GM12875 (cell line): ENCODE measurements around the gene ERGIC1.

Source experiments
- H3K4me3 ChIP-seq: one replicate; pipeline ENCODE4 v1.5.1; 2011; ENCODE audit warnings: low read depth, low read length, control low read depth
- TF ChIP-seq, protein P1 (sequence below): IDR thresholded peaks from 2 replicates; pipeline ENCODE4 v1.5.1; 2011; ENCODE audit warnings: low read depth, mild to moderate bottlenecking, control low read depth, inconsistent platforms, low read length, moderate library complexity, borderline replicate concordance; ENCODE audit not compliant: insufficient read depth

ERGIC1 gene

DNA sequence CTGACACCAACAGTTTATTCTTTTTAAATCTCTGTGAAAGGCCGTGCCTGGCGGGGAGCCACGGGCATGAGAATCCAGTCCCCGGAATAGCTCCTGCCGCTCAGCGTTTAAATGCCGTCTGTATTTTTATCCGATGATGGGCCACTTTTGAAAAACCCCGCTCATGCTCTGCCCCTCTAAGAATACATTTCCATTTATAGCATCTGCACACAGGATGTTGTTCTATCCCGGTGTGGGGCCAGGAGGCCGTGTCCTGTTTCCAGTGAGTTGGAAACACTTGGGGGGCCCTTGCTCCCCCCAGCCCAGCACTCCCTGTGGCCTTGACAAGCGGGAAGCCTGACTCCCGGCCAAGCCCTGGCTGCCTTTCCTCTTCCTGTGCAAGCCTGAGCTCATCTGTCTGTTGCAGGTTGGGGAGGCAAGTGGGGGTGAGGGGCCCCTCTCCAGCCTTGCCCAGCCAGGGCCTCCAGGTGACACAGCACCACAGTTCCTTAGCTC lies 39.0 kb downstream of the ERGIC1 start:
- H3K4me3 ChIP-seq: no peak overlapping the region
- TF ChIP-seq, protein P1, sequence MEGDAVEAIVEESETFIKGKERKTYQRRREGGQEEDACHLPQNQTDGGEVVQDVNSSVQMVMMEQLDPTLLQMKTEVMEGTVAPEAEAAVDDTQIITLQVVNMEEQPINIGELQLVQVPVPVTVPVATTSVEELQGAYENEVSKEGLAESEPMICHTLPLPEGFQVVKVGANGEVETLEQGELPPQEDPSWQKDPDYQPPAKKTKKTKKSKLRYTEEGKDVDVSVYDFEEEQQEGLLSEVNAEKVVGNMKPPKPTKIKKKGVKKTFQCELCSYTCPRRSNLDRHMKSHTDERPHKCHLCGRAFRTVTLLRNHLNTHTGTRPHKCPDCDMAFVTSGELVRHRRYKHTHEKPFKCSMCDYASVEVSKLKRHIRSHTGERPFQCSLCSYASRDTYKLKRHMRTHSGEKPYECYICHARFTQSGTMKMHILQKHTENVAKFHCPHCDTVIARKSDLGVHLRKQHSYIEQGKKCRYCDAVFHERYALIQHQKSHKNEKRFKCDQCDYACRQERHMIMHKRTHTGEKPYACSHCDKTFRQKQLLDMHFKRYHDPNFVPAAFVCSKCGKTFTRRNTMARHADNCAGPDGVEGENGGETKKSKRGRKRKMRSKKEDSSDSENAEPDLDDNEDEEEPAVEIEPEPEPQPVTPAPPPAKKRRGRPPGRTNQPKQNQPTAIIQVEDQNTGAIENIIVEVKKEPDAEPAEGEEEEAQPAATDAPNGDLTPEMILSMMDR: no peak

DNA sequence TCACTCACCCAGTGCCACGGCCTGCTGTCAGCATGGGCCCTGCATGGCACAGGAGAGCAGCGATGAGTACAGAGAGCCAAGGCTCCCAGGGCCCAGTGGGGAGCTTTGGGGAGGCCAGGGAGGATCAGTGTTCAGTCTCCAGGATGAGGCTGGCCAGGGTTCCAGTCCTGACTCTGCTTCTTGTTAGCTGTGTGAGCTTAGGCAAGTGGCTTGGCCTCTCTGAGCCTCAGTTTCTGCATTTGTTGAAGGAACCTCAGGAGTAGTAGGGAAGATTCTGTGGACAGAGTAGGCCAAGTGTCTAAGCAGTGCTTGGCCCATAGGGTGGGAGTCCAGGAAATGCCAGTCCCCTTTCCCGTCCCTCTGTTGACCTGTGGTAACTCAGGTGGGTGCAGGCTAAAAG lies 39.5 kb downstream of the ERGIC1 start:
- TF ChIP-seq, protein P1: no peak
- no peak overlapping the region for H3K4me3 ChIP-seq

DNA sequence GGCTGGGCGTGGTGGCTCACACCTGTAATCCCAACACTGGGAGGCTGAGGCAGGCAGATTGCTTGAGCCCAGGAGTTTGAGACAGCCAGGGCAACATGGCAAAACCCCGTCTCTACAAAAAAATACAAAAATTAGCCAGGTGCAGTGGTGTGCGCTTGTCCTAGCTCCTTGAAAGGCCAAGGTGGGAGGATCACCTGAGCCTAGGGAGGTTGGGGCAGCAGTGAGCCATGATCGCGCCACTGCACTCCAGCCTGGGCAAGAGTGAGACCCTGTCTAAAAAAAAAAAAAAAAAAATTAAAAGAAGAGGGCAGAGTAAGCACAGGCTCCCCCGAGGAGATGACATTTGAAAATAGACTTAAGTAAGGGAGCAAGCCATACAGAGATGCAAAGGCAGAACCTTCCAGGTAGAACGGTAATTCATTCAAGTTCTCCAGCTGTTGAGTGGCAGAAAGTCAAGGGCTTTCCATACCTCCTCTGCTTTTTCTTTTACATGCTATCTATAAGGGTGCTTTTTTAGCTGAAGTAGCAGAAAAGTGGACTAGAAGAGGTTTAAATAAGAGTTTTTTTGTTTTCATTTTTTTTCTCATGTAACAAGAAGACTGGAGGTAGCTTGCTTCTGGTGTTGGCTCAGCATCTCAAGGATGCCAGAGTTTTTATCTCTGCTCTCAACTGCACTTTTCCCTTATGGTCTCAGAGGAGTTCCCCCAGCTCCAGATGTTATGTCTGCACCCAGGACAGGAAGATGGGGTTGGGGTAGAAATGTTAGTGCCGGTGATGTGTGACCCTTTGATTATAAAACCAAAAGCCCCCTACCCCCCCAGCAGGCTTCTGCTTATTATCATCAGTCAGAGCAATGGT lies 40.8 kb downstream of the ERGIC1 start:
- H3K4me3 ChIP-seq: no peak overlapping the region
- TF ChIP-seq, protein P1: no peak

DNA sequence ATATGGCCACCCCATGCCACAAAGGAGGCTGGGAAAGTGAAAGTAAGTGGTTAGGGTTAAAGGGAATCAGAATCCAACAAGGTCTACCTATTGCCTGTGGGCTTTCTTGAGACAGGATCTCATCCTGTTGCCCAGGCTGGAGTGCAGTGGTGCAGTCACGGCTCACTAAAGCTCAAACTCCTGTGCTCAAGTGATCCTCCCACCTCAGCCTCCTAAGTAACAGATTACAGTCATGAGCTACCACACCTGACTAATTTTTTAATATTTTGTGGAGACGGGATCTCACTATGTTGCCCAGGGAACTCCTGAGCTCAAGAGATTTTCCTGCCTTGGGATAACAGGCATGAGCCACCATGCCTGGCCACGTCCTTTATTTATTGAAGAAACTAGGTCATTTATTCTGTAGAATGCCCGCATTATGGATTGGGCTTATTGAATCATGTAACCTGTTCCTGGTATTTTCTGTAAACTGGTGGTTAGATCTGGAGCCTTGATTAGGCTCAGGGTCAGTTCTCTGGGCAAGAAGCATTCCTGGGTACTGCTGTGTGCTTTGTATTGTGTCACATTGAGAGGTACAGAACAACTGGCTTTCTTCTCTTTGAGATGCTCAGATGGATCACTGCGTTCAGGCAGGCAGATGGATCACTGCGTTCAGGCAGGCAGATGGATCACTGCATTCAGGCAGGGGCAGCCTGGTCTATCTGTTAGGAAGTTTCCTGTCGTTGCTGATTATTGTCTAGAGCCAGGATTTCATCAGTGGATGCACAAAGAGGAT lies 41.6 kb downstream of the ERGIC1 start:
- TF ChIP-seq, protein P1: no peak
- no peak overlapping the region for H3K4me3 ChIP-seq

DNA sequence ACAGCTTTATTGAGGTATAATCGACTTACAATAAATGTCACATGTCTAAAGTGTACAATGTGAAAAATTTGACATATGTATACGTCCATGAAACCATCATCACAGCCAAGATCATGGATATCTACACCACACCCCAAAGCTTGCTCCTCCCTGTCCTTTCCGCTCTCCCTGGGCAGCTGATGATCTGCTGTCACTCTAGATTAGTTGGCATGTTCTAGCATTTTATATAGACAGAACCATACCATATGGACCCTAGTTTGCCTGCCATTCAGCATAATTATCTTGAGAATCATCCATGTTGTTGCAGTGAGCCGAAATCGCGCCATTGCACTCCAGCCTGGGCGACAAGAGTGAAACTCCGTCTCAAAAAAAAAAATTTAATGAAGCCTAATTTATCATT lies 42.5 kb downstream of the ERGIC1 start:
- H3K4me3 ChIP-seq: no peak overlapping the region
- TF ChIP-seq, protein P1: no peak

DNA sequence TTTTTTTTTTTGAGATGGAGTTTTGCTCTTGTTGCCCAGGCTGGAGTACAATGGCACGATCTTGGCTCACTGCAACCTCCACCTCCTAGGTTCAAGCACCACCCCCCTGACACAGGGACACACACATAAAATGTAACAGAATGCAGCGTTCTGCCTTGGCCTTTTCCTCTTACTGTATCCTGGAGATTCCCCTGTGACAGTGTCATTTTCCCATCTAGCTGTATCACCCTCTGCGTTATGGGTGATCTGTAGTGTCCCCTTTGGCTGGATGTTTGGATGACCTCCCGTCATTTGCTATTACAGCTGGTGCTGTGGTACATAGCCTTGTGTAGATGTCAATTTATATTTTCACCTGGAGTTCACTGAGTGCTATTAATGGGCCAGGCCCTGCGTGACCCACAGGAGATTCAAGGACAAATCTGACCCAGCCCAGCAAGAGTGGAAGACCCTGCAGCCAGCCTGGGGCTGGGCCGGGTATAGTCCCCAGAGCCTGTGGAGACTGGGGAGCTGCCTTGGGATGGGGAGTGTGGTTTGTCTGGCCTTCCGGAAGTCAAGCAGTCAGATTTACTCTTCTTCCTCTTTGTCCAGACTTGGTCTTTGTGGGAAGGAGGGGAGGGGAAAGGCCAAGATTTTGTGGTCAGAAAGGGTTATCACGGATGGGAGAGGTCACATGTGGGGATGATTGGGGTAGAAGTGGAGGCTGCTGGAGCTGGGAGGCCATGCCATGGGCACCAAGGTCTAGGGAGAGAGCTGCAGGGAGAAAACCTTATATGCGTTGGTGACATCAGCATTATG lies 43.6 kb downstream of the ERGIC1 start:
- H3K4me3 ChIP-seq: no peak overlapping the region
- TF ChIP-seq, protein P1: no peak
